Glutamatergic neuron (in vitro differentiated cells): ENCODE results near the gene AIMP1. TPM values are rescaled to one million over a fixed set of nuclear protein-coding genes. Genes with fewer than 3 reads are reported as not detected.

Experiments used
- DNase-seq: peaks from one replicate; pipeline ENCODE4 v3.0.0; 2022
- H3K27ac Mint-ChIP-seq: one replicate; pipeline ENCODE4 v1.8.0; 2020; ENCODE audit warnings: mild to moderate bottlenecking, mixed read lengths, inconsistent platforms; ENCODE audit not compliant: unreplicated experiment
- H3K27me3 Mint-ChIP-seq: one replicate; pipeline ENCODE4 v1.8.0; 2020; ENCODE audit warnings: mild to moderate bottlenecking, moderate library complexity, mixed read lengths, inconsistent platforms; ENCODE audit not compliant: unreplicated experiment
- H3K36me3 Mint-ChIP-seq: one replicate; pipeline ENCODE4 v1.8.0; 2020; ENCODE audit warnings: mild to moderate bottlenecking, mixed read lengths, inconsistent platforms; ENCODE audit not compliant: unreplicated experiment
- H3K4me1 Mint-ChIP-seq: one replicate; pipeline ENCODE4 v1.8.0; 2020; ENCODE audit warnings: mild to moderate bottlenecking, low read depth, mixed read lengths, inconsistent platforms; ENCODE audit not compliant: unreplicated experiment
- H3K4me3 Mint-ChIP-seq: one replicate; pipeline ENCODE4 v1.8.0; 2020; ENCODE audit warnings: mild to moderate bottlenecking, mixed read lengths, inconsistent platforms; ENCODE audit not compliant: unreplicated experiment
- H3K9me3 Mint-ChIP-seq: one replicate; pipeline ENCODE4 v1.8.0; 2020; ENCODE audit warnings: mild to moderate bottlenecking, moderate library complexity, mixed read lengths, inconsistent platforms; ENCODE audit not compliant: unreplicated experiment
- CTCF ChIP-seq: fragments of 200-600 bp; sonication (generic); IDR thresholded peaks from one replicate; pipeline ENCODE4 v1.5.0; 2021; ENCODE audit not compliant: partially characterized antibody, unreplicated experiment
- total RNA-seq: library from RNA; stranded (reverse); fragmentation: NEBNext Ultra II Directional; extraction: Animal tissue kit (Norgen Biotek cat#: 25700); gene quantifications from one replicate; pipeline ENCODE4 v1.2.1, GENCODE V29; 2021; ENCODE audit not compliant: unreplicated experiment

AIMP1 gene
- total RNA-seq, 1 donor from 2014 or later: 30.2 TPM

GRCh38 chr4:106312377-106312776 is 4.0 kb upstream of the AIMP1 start:
- no peak for DNase-seq
- Mint-ChIP-seq H3K4me1 (no peaks in the 10 kb centered on the region), H3K9me3 (no peaks in the 10 kb centered on the region), H3K27me3 (no peaks in the 10 kb centered on the region), H3K4me3 (no peak overlapping the region), H3K36me3 (no peaks in the 10 kb centered on the region), H3K27ac (no peak overlapping the region)
- no peak for TF ChIP-seq CTCF

- no peaks in the 10 kb centered on the region for H3K36me3 Mint-ChIP-seq
- H3K4me1 Mint-ChIP-seq: no peaks in the 10 kb centered on the region
- H3K9me3 Mint-ChIP-seq: no peaks in the 10 kb centered on the region
- H3K27ac Mint-ChIP-seq: no peak overlapping the region
- no peak overlapping the region for H3K4me3 Mint-ChIP-seq
- TF ChIP-seq CTCF: no peak
- DNase-seq: no peak
- H3K27me3 Mint-ChIP-seq: no peaks in the 10 kb centered on the region
Measured at GRCh38 chr4:106312997-106313522, 3.3 kb upstream of the AIMP1 start.

- no peak overlapping the region for H3K4me3 Mint-ChIP-seq
- no peaks in the 10 kb centered on the region for H3K27me3 Mint-ChIP-seq
- peak overlapping the region; percentile 75 for H3K27ac Mint-ChIP-seq
- H3K36me3 Mint-ChIP-seq: peaks cover under 1% of the 10 kb centered on the region
- DNase-seq: no peak
- H3K9me3 Mint-ChIP-seq: peaks cover under 1% of the 10 kb centered on the region
- no peak for TF ChIP-seq CTCF
- no peaks in the 10 kb centered on the region for H3K4me1 Mint-ChIP-seq
Measured at GRCh38 chr4:106314960-106315359, 1.4 kb upstream of the AIMP1 start.

- Mint-ChIP-seq H3K36me3 (peaks cover 6% of the 10 kb centered on the region), H3K4me3 (no peak overlapping the region)
Measured at GRCh38 chr4:106315476-106315967, 828 bp upstream of the AIMP1 start.

More at GRCh38 chr4:106315476-106315967, 828 bp upstream of the AIMP1 start:
- H3K4me1 Mint-ChIP-seq: no peaks in the 10 kb centered on the region
- peaks cover 6% of the 10 kb centered on the region for H3K9me3 Mint-ChIP-seq
- DNase-seq: no peak
- TF ChIP-seq CTCF: no peak
- H3K27me3 Mint-ChIP-seq: no peaks in the 10 kb centered on the region
- no peak overlapping the region for H3K27ac Mint-ChIP-seq
